ENCODE data around the gene CES2.
"Not testable (repeated sequence)": the region's sequence is repeated elsewhere in the genome, so short reads cannot be mapped to it uniquely, and the experiment has no call there.

Gene CES2

DNA sequence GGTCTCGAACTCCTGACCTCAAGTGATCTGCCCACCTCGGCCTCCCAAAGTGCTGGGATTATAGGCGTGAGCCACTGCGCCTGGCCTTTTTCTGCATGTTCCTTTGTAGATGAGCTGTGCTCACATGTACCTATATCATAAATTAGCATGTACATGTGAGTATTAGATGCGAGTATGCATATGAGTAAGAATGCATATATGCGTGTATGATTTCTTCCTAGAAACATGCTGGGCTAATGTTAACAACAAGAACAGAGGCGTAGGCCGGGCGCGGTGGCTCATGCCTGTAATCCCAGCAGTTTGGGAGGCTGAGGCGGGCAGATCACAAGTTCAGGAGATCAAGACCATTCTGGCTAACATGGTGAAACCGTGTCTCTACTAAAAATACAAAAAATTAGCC lies 58.2 kb downstream of the CES2 start:
- H2BK120ac ChIP-seq (ENCODE audit: low read depth, low read length), result not testable (repeated sequence)

More for the DNA sequence above, 58.2 kb downstream of the CES2 start:
- H3K18ac ChIP-seq (ENCODE audit: low read length); H3K4me1 ChIP-seq (ENCODE audit: control insufficient read depth in 2 of 2, insufficient read depth in 1 of 2, low read depth in 1 of 2, low read length in 2 of 2); H3K14ac ChIP-seq (ENCODE audit: low read length); H2BK12ac ChIP-seq (ENCODE audit: low read length); H3K4ac ChIP-seq (ENCODE audit: low read length); DNase-seq (ENCODE audit: low spot score); H3K79me1 ChIP-seq (ENCODE audit: low read depth, low read length); H2AFZ ChIP-seq (ENCODE audit: low read length); H3K4me3 ChIP-seq (ENCODE audit: low read length in 2 of 2); H3K23ac ChIP-seq (ENCODE audit: low read depth, low read length, poor library complexity); H3K9ac ChIP-seq (ENCODE audit: low read depth, low read length, poor library complexity); H4K91ac ChIP-seq (ENCODE audit: low read depth, low read length, poor library complexity); H2BK15ac ChIP-seq (ENCODE audit: low read length); H3K4me2 ChIP-seq (ENCODE audit: insufficient read depth, low read length, poor library complexity, severe bottlenecking); H3K9me3 ChIP-seq (replicated peaks in 1 of 2; ENCODE audit: control insufficient read depth in 2 of 2, insufficient read depth in 1 of 2, low read depth in 1 of 2, low read length in 2 of 2); H3K27ac ChIP-seq (replicated peaks; ENCODE audit: low read length); H2BK5ac ChIP-seq (ENCODE audit: low read length); H3K36me3 ChIP-seq (replicated peaks in 1 of 2; ENCODE audit: control insufficient read depth in 2 of 2, insufficient read depth in 2 of 2, low read length in 2 of 2); H2AK5ac ChIP-seq (ENCODE audit: low read depth, low read length); H4K8ac ChIP-seq (ENCODE audit: low read depth, low read length): not testable (repeated sequence)
- H3K27me3 ChIP-seq (ENCODE audit: control insufficient read depth in 3 of 3, insufficient read depth in 3 of 3, low read depth in 1 of 3, low read length in 3 of 3), result peaks cover 0 to 42% (median 7%) of the 10 kb centered on the region in 3 experiments
- WGBS, 2 donors (ENCODE audit: extremely low coverage in 2 of 2, insufficient read length in 2 of 2, insufficient replicate concordance in 1 of 2), result no CpG with 5 or more reads among the region's 12 CpGs
